GM12865 (cell line): ENCODE measurements around the gene FIBIN.

Experiments used
- DNase-seq: peaks from one replicate; pipeline ENCODE4 v3.0.0; 2010; ENCODE audit warnings: low read depth
- H3K4me3 ChIP-seq: 2 replicates; pipeline ENCODE4 v1.5.1; 2011; ENCODE audit warnings: mild to moderate bottlenecking, low read depth, low read length, control low read depth
- TF ChIP-seq, protein P1 (sequence below): IDR thresholded peaks from 2 replicates; pipeline ENCODE4 v1.5.1; 2011; ENCODE audit warnings: low read length, control low read depth, low read depth, inconsistent platforms; ENCODE audit not compliant: insufficient read depth; ENCODE audit errors: missing control alignments

Gene FIBIN

DNA sequence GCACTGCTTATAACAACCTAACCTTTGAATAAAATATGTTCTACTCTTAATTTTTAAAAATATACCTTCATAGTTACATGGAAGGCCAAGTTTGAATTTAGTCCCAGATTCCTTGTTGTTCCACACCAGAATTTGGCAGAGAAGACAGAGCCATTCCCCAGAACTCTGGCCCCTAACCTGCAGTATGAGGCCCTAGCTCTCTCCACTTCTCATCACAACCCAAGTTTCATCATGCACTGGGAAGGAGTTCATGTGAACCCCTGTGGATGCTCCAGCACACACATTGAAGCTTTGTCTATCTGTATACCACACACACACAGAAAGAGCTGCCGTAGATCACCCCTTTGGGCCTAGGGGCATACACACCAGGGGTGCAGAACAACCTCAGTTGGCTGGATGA lies 36.1 kb downstream of the FIBIN start:
- TF ChIP-seq, protein P1, sequence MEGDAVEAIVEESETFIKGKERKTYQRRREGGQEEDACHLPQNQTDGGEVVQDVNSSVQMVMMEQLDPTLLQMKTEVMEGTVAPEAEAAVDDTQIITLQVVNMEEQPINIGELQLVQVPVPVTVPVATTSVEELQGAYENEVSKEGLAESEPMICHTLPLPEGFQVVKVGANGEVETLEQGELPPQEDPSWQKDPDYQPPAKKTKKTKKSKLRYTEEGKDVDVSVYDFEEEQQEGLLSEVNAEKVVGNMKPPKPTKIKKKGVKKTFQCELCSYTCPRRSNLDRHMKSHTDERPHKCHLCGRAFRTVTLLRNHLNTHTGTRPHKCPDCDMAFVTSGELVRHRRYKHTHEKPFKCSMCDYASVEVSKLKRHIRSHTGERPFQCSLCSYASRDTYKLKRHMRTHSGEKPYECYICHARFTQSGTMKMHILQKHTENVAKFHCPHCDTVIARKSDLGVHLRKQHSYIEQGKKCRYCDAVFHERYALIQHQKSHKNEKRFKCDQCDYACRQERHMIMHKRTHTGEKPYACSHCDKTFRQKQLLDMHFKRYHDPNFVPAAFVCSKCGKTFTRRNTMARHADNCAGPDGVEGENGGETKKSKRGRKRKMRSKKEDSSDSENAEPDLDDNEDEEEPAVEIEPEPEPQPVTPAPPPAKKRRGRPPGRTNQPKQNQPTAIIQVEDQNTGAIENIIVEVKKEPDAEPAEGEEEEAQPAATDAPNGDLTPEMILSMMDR, result no peak
- no peak for DNase-seq

DNA sequence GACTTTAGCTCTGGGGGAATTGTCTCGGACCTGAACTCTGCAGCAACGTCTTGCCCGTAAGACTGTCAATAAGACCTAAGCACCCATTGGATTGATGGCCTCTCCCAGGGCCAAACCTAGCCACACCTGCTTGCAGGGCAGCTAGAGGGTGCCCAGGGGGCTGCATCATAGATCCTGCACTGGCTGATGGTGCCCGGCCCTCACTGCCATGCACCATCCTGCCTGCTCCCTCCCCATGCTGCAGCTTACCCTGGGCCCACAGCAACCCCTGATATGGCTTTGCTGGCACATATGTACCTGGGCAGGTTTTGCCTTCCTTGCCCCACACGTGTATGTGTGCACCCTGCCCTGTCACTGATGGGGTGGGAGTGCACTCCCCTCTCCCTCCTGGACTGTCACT lies 37.8 kb downstream of the FIBIN start:
- TF ChIP-seq, protein P1, result no peak
- DNase-seq, result no peak
- no peak overlapping the region for H3K4me3 ChIP-seq

More for the DNA sequence above, 36.1 kb downstream of the FIBIN start:
- no peak overlapping the region for H3K4me3 ChIP-seq

DNA sequence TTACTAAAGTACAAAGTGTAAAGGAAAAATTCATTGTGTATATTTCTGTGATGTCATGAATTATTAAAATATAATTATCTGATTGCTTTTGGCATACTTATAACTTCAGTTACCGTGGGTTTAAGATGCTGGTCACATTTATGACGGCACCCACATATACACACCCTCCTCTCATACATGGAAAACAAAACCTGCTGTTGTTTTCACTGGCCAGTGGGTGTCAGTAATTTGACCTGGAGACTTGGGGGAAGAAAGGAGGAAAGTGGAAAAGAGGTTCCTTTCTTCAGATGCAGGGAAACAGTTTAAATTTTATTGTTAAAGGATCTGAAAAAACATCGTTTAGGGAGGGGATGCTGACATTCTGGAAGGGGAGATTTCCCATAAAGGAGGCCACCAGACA lies 46.0 kb downstream of the FIBIN start:
- no peak overlapping the region for H3K4me3 ChIP-seq
- TF ChIP-seq, protein P1, result no peak
- DNase-seq, result no peak

DNA sequence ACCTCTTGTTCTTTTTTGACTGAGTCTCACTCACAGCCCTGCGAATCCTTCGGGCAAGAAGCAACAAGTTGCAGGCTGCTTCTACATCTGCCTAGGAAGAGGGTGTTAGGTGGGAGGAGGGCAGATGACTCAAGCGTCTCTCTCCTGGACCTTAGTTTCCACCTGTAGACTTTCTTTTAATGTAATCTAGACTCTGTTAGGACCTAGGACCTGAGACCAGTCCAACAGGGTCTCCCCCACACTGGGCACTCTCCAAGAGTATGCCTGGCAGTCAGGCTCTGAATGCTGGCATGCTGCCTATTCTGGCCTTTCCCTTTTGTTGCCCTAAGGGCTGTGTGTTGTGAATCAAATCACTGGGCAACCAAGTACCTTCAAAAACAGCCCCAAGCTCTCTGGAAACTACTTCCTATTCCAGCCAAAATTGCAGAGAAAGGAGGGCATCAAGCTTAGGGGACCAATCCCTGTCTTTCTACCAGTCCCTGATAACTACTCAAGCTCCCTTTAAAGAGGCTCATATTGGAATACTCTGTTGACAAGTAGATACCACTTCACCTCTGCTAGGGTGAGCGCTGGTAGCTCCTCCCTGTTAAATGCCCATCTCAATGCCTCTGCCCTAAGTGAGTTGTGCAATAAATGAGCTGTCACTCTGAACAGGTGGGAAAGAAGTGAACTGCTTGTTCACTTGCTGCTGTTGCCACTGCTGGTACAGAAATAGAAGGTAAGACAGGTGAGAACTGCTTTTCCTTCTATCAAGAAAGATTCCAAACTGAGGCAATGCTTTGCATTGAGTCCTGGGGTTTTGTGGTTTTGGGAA lies 46.6 kb downstream of the FIBIN start, which contains the start of gene BBOX1:
Gene BBOX1, plus strand, starts transcription at position 514 of the 814 bp plus-strand sequence. CDS start 14,616 bp downstream, outside the sequence.
- TF ChIP-seq, protein P1, result no peak
- no peak for DNase-seq
- no peak within 1 kb of the TSS for H3K4me3 ChIP-seq

DNA sequence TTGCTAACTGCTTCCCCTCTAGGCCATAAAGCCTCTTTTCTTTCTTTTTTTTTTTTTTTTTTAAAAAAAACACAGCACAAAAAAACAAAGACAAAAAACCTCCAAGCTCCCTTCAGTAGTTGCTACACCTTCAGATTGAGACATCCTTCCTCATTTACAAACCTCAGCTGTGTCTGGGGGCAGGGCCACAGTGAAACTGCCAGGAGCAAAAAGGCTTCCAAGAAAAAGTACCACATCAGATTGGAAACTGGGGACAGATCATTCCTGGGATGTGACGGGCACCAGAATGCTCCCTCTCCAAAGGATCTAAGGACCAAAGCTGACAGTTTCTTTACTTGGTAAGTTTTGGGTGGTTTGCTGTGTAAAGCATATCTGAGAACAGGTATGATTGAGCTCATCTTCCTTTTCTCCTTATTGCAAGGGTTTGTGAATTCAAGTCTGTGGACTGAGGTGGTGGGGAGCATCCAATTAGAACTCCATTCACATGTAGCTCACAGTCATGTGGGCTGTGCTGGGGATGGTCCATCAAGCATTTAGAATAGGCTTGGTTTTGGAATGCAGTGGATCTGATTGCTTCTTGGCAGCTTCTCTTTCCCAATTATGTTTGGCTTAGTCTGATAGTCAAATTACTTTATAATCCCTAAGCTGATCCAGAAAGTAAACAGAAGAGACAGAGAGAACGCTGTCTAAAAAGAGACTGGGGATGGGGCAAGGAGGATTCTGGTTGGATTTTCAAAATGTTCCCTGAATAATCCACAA lies 47.4 kb downstream of the FIBIN start:
- H3K4me3 ChIP-seq, result no peak overlapping the region
- TF ChIP-seq, protein P1, result no peak
- no peak for DNase-seq
